GM12891 (cell line): ENCODE results near the gene ABI3.

Source experiments
- DNase-seq: peaks from one replicate; pipeline ENCODE4 v3.0.0; 2011; ENCODE audit warnings: low spot score; ENCODE audit not compliant: insufficient read length
- FAIRE-seq: peaks from 2 replicates; lab custom pipeline; 2011; peaks lifted over from hg19 to GRCh38; lab: Jason Lieb, UNC
- PAX5 ChIP-seq: IDR thresholded peaks from 2 replicates; pipeline ENCODE4 v1.6.1; 2011; ENCODE audit warnings: low read length, moderate library complexity, mild to moderate bottlenecking; ENCODE audit not compliant: insufficient read depth, severe bottlenecking
- POLR2A ChIP-seq: IDR thresholded peaks from 2 replicates; pipeline ENCODE4 v1.6.1; 2011; ENCODE audit warnings: low read depth, low read length, control low read depth
- POLR2AphosphoS5 ChIP-seq: IDR thresholded peaks from 2 replicates; pipeline ENCODE4 v1.6.1; 2011; ENCODE audit warnings: low read depth, low read length, control low read depth
- POU2F2 ChIP-seq: IDR thresholded peaks from 2 replicates; pipeline ENCODE4 v1.6.1; 2011; ENCODE audit warnings: low read depth, mild to moderate bottlenecking, control low read depth, low read length, moderate library complexity
- SPI1 ChIP-seq: IDR thresholded peaks from 2 replicates; pipeline ENCODE4 v1.6.1; 2011; ENCODE audit warnings: low read depth, low read length, control low read depth
- TAF1 ChIP-seq: IDR thresholded peaks from 2 replicates; pipeline ENCODE4 v1.6.1; 2011; ENCODE audit warnings: low read depth, low read length, control low read depth

The ABI3 gene

GRCh38 chr17:49216482-49216881 lies 6.0 kb downstream of the ABI3 start:
- FAIRE-seq (peak; percentile 85), DNase-seq (no peak)
- no peak for TF ChIP-seq POU2F2
- TF ChIP-seq POLR2AphosphoS5: no peak
- no peak for TF ChIP-seq PAX5
- TF ChIP-seq TAF1: no peak
- no peak for TF ChIP-seq POLR2A
- no peak for TF ChIP-seq SPI1

DNA sequence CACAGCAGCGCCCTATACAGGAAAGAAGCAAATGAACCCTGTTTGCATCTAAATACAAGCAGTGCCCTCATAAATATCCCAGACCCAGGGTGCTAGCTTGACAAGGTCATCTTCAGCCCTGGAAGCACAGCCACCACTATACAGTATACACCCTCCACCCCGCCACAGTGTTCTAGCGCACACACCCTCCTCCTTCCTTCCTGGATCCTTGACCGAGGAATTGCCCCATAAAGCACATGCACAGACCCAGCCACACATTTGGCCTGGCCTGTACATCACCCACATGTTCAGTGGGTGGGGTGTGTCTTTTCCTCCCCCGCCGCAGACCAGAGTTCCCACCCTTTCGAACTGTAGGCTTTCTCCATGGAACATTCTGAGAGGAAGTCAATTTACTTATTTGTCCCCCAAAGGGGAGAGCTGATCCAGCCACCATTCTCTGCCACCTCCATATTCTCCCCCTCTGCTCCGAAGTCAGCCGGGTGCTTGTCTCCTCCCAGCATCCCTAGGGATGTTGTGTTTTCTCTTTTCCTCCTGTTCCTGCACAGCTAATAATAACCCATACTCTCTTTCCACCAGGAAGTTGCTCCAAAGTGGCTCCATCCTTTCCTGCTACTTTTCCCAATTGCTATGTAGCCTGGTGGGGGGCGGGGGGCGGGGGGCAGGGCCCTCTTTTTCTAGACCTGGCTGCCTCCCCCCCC lies 6.6 kb downstream of the ABI3 start:
- FAIRE-seq (peak; percentile 64), DNase-seq (no peak)
- TF ChIP-seq PAX5 (no peak), POLR2AphosphoS5 (0 out of 2 replicates have a peak, but pooled peaks have one; percentile 19), TAF1 (no peak)

- DNase-seq (peak; percentile 74), FAIRE-seq (peak; percentile 100)
- TF ChIP-seq POU2F2 (0 out of 2 replicates have a peak, but pooled peaks have one; percentile 62), POLR2AphosphoS5 (peak; percentile 61), POLR2A (peak; percentile 59; the same call in 1 of the 2 replicates), TAF1 (no peak), PAX5 (peak; percentile 66), SPI1 (peak; percentile 79)
Measured at GRCh38 chr17:49217651-49218413, 7.3 kb downstream of the ABI3 start.

DNA sequence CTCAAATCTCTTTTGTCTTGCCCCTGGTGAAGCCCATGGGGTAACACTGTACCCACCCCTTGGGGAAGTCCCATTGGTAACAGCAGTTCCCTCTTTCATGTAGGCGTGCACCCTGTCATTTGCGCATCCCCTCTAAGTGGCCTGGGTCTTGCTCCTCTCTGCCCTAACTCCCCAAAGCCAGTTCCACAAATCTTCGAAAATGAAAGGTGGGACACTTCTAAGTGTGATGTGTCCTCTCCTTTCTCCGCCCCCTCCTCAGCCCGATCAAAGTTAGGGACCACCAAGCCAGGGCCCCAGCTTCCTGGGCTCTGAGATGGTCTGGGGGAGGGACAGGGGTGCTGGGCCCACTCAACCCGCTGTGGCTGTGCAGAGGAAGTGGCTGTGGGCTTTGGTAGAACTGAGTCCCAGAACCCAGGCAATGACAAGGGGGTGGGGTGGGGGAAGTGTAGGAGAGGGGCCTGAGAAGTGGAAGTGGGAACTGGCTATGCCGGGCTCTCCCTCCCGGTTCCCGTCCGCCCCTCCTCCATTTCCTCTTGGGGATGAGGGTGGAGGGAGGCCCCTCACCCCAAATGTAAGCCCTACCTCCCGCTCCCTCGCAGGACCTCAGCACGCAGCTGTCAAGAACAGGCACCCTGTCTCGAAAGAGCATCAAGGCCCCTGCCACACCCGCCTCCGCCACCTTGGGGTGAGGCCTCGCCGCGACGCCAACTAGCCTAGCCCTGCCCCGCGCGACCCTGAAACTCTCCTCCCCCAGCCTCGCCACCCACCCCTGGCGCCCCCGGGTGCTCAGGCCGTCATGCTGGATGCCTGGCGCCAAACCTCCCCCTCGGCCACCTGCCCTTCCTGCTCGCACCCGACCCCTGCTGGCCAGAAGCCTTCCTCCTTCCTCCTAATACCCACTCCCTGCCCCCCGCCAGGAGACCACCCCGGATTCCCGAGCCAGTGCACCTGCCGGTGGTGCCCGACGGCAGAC lies 8.7 kb downstream of the ABI3 start:
- peak; percentile 83 for TF ChIP-seq SPI1
- TF ChIP-seq POLR2AphosphoS5: no peak
- no peak for TF ChIP-seq PAX5
- DNase-seq (peak; percentile 58), FAIRE-seq (peak; percentile 90)

- no peak for TF ChIP-seq SPI1
- TF ChIP-seq TAF1: no peak
- TF ChIP-seq POU2F2: no peak
- TF ChIP-seq POLR2A: no peak
- TF ChIP-seq POLR2AphosphoS5: no peak
- TF ChIP-seq PAX5: no peak
- FAIRE-seq (no peak), DNase-seq (no peak)
Measured at GRCh38 chr17:49219987-49220386, 9.5 kb downstream of the ABI3 start.

DNA sequence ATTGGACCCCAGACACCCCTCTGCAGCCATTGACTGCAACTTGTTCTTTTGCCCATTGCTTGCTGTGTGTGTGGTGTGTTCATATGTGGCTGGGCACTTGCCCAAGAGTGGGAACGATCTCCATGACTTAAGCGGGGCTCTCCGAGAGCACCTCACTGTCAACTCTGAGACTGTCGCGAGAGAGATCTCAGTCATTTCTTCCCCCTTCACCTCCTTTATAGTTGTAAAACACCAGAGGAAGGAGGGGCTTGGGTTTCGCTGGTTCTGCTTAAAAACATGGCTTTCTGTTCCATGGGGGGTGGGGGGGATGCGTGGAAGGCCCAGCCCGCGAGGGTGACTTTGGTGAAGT lies 12.6 kb downstream of the ABI3 start:
- no peak for DNase-seq
- TF ChIP-seq POLR2A (no peak), PAX5 (no peak), POLR2AphosphoS5 (no peak), POU2F2 (no peak), TAF1 (no peak), SPI1 (no peak)
- FAIRE-seq: no peak

GRCh38 chr17:49223517-49224197 lies 13.2 kb downstream of the ABI3 start:
- FAIRE-seq (peak; percentile 98), DNase-seq (peak; percentile 65)
- TF ChIP-seq POU2F2 (no peak), POLR2A (no peak)

DNA sequence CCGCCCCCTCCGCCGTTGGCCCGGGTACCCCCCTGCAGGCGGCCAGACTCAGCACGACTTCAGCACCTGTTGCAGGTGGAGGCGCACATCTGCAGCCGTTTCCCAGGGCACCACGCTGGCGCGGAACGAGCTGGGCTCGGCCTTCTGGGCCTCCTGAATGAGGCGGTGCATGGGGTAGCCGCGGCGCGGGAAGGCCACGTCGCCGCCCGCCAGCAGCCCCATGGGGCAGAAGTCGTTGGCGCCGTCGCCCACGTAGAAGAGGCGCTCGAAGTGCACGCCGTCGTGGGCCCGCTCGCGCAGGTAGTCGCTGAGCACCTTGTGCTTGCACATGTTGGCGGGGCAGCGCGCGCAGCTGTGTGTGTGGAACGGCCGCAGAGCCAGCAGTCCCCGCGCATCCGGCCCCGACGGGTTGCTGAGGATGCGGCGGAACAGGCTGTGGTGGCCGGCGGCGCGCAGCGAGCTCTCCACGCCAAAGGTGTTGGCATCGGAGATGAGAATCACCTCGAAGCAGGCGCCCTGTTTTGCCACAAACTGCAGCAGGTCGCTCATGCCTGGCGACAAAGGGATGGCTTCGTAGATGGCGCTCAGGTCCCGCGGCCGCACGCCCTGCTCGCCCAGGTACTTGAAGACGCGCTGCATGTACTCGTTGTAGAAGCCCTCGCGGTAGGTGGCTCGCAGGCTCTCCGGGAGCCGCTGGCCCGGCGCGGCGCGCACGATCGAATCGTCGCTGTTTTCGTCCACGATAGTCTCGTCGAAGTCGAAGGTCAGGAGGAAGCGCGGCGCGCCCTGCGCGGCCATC lies 13.9 kb downstream of the ABI3 start:
- FAIRE-seq (no peak), DNase-seq (no peak)
- TF ChIP-seq SPI1 (no peak), PAX5 (no peak), POLR2AphosphoS5 (no peak), POLR2A (no peak), TAF1 (no peak), POU2F2 (no peak; the same call in 1 of the 2 replicates)

DNA sequence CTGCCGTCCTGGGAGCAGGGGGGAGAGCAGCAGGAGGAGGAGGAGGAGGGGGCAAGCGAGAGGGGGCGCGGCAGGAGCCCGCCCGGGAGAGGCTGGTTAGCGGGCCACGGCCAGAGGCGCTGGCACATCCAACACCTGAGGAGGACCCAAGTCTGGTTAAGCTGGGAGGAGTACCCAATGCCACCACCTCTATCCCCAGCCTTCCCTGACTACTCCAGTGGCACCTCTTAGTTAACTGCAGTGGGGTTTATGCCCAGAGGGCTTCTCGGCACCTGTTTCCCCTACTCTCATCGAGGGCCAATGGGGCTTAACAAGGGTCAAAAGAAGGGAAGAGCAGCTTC lies 14.5 kb downstream of the ABI3 start:
- no peak for TF ChIP-seq PAX5
- no peak for TF ChIP-seq POLR2A
- TF ChIP-seq TAF1: no peak
- no peak for TF ChIP-seq POLR2AphosphoS5
- TF ChIP-seq SPI1: no peak
- TF ChIP-seq POU2F2: no peak
- DNase-seq: no peak
- no peak for FAIRE-seq
